GM19397 (cell line): ENCODE measurements around the gene SERINC4.
A peak's percentile ranks its signal among the peaks of the same experiment; 100 is the strongest.

Experiments
- ATAC-seq: cut with Tn5 transposase; IDR thresholded peaks from one replicate; pipeline ENCODE4 v1.9.1; 2021; ENCODE audit warnings: mild to moderate bottlenecking, moderate library complexity; ENCODE audit not compliant: unreplicated experiment

Gene SERINC4

GRCh38 chr15:43763819-43764446 lies 36.1 kb downstream of the SERINC4 start:
- no peak for ATAC-seq

- ATAC-seq: no peak
These were observed 37.2 kb downstream of the SERINC4 start for GRCh38 chr15:43762824-43763223.

DNA sequence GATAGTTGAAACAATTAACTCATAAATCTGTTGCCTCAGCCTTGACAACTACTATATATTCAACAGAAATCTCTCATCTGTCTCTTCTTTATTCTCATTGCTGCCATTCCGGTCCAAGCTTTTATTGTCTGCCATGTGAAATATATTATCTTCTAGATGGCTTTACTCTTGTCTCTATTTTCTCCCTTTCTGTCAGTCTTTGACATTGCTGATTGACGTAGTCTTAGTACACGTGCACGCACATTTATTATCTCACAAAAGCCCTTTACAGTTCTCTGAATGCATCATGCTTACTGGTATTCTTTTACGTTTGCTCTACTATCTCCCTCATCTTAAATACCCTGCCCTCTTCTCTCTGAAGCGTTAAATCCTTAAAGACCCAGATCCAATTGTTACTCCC lies 48.1 kb downstream of the SERINC4 start:
- no peak for ATAC-seq

DNA sequence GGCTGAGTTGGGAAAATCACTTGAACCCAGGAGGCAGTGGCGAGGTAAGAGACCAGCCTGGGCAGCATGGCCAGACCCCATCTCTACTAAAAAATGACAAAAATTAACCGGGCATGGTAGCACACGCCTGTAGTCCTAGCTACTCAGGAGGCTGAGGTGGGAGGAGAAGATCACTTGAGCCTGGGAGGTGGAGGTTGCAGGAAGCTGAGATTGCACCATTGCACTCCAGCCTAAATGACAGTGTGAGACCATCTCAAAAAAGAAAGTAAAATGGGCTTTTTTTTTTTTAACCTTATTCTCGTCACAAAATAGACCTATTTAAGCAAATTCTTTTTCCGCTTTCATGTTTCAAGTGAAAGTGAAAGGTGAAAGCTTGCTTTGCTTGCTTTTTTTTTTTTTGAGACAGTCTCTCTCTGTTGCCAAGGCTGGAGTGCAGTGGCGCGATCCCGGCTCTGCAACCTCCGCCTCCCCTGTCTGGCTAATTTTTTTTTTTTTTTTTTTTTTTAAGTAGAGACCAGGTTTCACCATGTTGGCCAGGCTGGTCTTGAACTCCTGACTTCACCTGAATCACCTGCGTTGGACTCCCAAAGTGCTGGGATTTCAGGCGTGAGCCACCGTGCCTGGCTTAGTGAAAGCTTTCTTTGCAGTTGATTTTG lies 50.2 kb downstream of the SERINC4 start:
- ATAC-seq: no peak

DNA sequence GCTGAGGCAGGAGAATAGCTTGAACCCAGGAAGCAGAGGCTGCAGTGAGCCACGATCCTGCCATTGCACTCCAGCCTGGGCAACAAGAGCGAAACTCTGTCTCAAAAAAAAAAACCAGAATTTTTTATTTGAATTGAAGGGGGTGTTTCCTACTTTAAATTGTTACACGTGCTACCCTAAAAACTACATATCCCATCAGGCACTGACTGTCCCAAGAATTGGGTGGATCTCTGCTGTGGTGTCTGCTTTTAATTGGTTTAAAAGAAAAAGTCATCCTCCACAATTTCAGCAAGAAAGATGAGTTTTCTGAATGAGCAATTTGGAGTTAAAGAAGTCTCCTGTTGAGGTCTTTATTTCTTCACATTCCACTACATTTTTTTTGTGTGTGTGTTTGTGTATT lies 51.6 kb downstream of the SERINC4 start:
- no peak for ATAC-seq

DNA sequence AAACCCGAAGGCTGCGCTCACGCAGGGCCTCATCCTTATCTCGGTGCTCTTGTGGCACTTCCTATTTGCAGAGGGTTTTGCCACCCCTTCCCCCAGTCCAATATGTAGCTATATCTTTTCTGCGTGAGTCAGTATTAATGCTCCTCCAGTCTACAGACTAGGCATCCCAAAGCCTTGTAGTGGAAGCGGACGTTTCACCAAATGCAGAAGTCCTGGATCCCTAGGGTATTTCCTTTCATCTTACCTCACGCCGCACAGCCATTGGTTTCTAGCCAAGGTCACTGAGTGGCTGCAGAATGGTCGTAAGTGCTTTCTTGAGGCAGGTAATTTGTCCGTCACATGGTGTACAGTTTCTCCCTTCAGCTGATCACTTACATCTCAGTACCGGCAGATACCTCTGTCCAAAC lies 53.1 kb downstream of the SERINC4 start:
- peak; percentile 18 for ATAC-seq

GRCh38 chr15:43746245-43746902 lies 53.6 kb downstream of the SERINC4 start, which contains the start of gene PDIA3:
Gene PDIA3 (plus strand): TSS chr15:43746438. CDS start chr15:43746540, 102 bp downstream.
- ATAC-seq: peak; percentile 81
